Activated CD8-positive, alpha-beta T cell treated with anti-CD3 and anti-CD28 coated beads for 36 hours (primary cell): ENCODE measurements around the gene ABCC5. TPM values are rescaled to one million over a fixed set of nuclear protein-coding genes. Genes with fewer than 3 reads are reported as not detected.
"Not testable (repeated sequence)": the region's sequence is repeated elsewhere in the genome, so short reads cannot be mapped to it uniquely, and the experiment has no call there.

ENCODE experiments used
- ATAC-seq: fragments of 200-7000 bp; cut with Tn5 transposase; one replicate; pipeline ENCODE4 v1.10.0; 2021; ENCODE audit warnings: mild to moderate bottlenecking, moderate library complexity
- CTCF ChIA-PET: fragments of 350-600 bp; sonication (Branson Sonifier 250); formaldehyde crosslinking; loops from one replicate; lab custom pipeline; 2021; ENCODE audit warnings: antibody characterized with exemption; lab: Charles Lee
- POLR2A ChIA-PET: fragments of 350-600 bp; sonication (Branson Sonifier 250); formaldehyde crosslinking; loops from one replicate; lab custom pipeline; 2021; ENCODE audit warnings: antibody characterized with exemption; lab: Charles Lee
- DNase-seq: peaks from one replicate; pipeline ENCODE4 v3.0.0-alpha.2; 2020
- H3K27ac Mint-ChIP-seq: one replicate; pipeline ENCODE4 v1.8.0; 2021; ENCODE audit warnings: mild to moderate bottlenecking, mixed read lengths
- H3K27me3 Mint-ChIP-seq: one replicate; pipeline ENCODE4 v1.8.0; 2021; ENCODE audit warnings: mixed read lengths
- H3K36me3 Mint-ChIP-seq: one replicate; pipeline ENCODE4 v1.8.0; 2021; ENCODE audit warnings: low read depth, mixed read lengths
- H3K4me1 Mint-ChIP-seq: one replicate; pipeline ENCODE4 v1.8.0; 2021; ENCODE audit warnings: low read depth, mixed read lengths
- H3K4me3 Mint-ChIP-seq: one replicate; pipeline ENCODE4 v1.8.0; 2021; ENCODE audit warnings: mild to moderate bottlenecking, moderate library complexity, mixed read lengths
- H3K9me3 Mint-ChIP-seq: one replicate; pipeline ENCODE4 v1.8.0; 2021; ENCODE audit warnings: mixed read lengths
- CTCF ChIP-seq: fragments of 200-600 bp; IDR thresholded peaks from one replicate; pipeline ENCODE4 v1.8.0; 2022; ENCODE audit warnings: antibody characterized with exemption, mild to moderate bottlenecking
- intact Hi-C: fragments of 100-400 bp; cut with micrococcal nuclease; formaldehyde crosslinking; loops from one replicate; pipeline ENCODE4 v1.10.0; 2022
- total RNA-seq, 2 experiments: library from RNA; stranded (reverse); gene quantifications; one replicate each; pipeline ENCODE4 v1.2.3, GENCODE V29; 2021

Gene ABCC5
- total RNA-seq, 2 experiments from 2014 or later: 16.2 to 17.7 TPM

- intact Hi-C loops: no loop called here
- H3K27me3 Mint-ChIP-seq: peaks cover 4% of the 10 kb centered on the region
- no peak for TF ChIP-seq CTCF
- ATAC-seq (no peak), DNase-seq (no peak)
- H3K27ac Mint-ChIP-seq: no peak overlapping the region
- POLR2A ChIA-PET: no interaction called here
- H3K4me1 Mint-ChIP-seq: no peaks in the 10 kb centered on the region
- H3K9me3 Mint-ChIP-seq: no peaks in the 10 kb centered on the region
- no peaks in the 10 kb centered on the region for H3K36me3 Mint-ChIP-seq
- no peak overlapping the region for H3K4me3 Mint-ChIP-seq
- CTCF ChIA-PET: interaction anchor here (1.1 kb wide), 1 partner anchor 20 kb away, joined by 3 read pairs; no protein-coding TSS in a partner anchor
Measured at GRCh38 chr3:184029443-184029842, 11.8 kb upstream of the ABCC5 start.

- H3K9me3 Mint-ChIP-seq, intact Hi-C loops, POLR2A ChIA-PET, H3K27ac Mint-ChIP-seq, CTCF ChIA-PET, H3K27me3 Mint-ChIP-seq, H3K36me3 Mint-ChIP-seq, DNase-seq, H3K4me3 Mint-ChIP-seq, H3K4me1 Mint-ChIP-seq, ATAC-seq: not testable (repeated sequence)
Measured at GRCh38 chr3:184028275-184028890, 10.7 kb upstream of the ABCC5 start.

GRCh38 chr3:184025256-184025655, 7.6 kb upstream of the ABCC5 start:
- DNase-seq: peak; percentile 11
- H3K36me3 Mint-ChIP-seq, H3K27ac Mint-ChIP-seq, H3K4me1 Mint-ChIP-seq, POLR2A ChIA-PET, H3K4me3 Mint-ChIP-seq, CTCF ChIA-PET, ATAC-seq, H3K9me3 Mint-ChIP-seq, intact Hi-C loops: not testable (repeated sequence)
- peaks cover 11% of the 10 kb centered on the region for H3K27me3 Mint-ChIP-seq

GRCh38 chr3:184022323-184022722, 4.6 kb upstream of the ABCC5 start:
- intact Hi-C loops: no loop called here
- H3K27me3 Mint-ChIP-seq: peaks cover 14% of the 10 kb centered on the region
- peaks cover 7% of the 10 kb centered on the region for H3K4me1 Mint-ChIP-seq
- H3K36me3 Mint-ChIP-seq: no peaks in the 10 kb centered on the region
- H3K27ac Mint-ChIP-seq: no peak overlapping the region
- ChIA-PET POLR2A (no interaction called here), CTCF (interaction anchor here (0.6 to 1.0 kb wide), 3 partner anchors 28 to 127 kb away, joined by 3 read pairs; no protein-coding TSS in a partner anchor)
- no peaks in the 10 kb centered on the region for H3K9me3 Mint-ChIP-seq
- TF ChIP-seq CTCF: no peak
- ATAC-seq: no peak
- DNase-seq: no peak
- no peak overlapping the region for H3K4me3 Mint-ChIP-seq

- ATAC-seq: no peak
- H3K27ac Mint-ChIP-seq: peak overlapping the region; percentile 82
- TF ChIP-seq CTCF: no peak
Measured at GRCh38 chr3:184018424-184018973, 815 bp upstream of the ABCC5 start.

More at GRCh38 chr3:184018424-184018973, 815 bp upstream of the ABCC5 start:
- no peaks in the 10 kb centered on the region for H3K9me3 Mint-ChIP-seq
- CTCF ChIA-PET: interaction anchor here (0.6 to 1.9 kb wide), 18 partner anchors 9 to 293 kb away, joined by 3 to 14 read pairs (median 4); partner anchors contain the start of genes EIF2B5 and PARL
- POLR2A ChIA-PET: interaction anchor here (1.0 kb wide), 1 partner anchor 8 kb away, joined by 3 read pairs; no protein-coding TSS in a partner anchor
- no peak for DNase-seq
- H3K36me3 Mint-ChIP-seq: peaks cover 3% of the 10 kb centered on the region
- H3K4me3 Mint-ChIP-seq: peak overlapping the region; percentile 94
- H3K27me3 Mint-ChIP-seq: peaks cover 10% of the 10 kb centered on the region
- intact Hi-C loops: loop anchor here (5.0 kb wide), 1 partner anchor 121 kb away; no protein-coding TSS in a partner anchor
- peaks cover 22% of the 10 kb centered on the region for H3K4me1 Mint-ChIP-seq
